SK-N-SH (cell line): ENCODE measurements around the gene ADIRF. TPM values are rescaled to one million over a fixed set of nuclear protein-coding genes. Genes with fewer than 3 reads are reported as not detected.

Experiments used
- CTCF ChIA-PET: fragments of 300-600, 350-600 bp; formaldehyde crosslinking; extraction: SDS; loops from one replicate; lab custom pipeline; 2021; lab: Yijun Ruan, JAX
- POLR2A ChIA-PET: fragments of 350-600 bp; sonication (Branson Sonifier 250); formaldehyde crosslinking; extraction: SDS; loops from one replicate; lab custom pipeline; 2020; ENCODE audit warnings: antibody characterized with exemption, inconsistent platforms; lab: Yijun Ruan, JAX
- DNase-seq: peaks from one replicate; pipeline ENCODE4 v3.0.0; 2012
- H2AFZ ChIP-seq: fragments of 200-600 bp; sonication (generic); 2 replicates; pipeline ENCODE4 v1.8.1; 2016; ENCODE audit warnings: antibody characterized with exemption, mild to moderate bottlenecking, low read depth
- H3F3A ChIP-seq: fragments of 200-600 bp; sonication (generic); replicated peaks from 2 replicates; pipeline ENCODE3; 2016; ENCODE audit warnings: antibody characterized with exemption, mild to moderate bottlenecking; ENCODE audit not compliant: insufficient read depth
- H3K27ac ChIP-seq, 2 experiments: fragments of 200-500 bp in 1 of 2; fragments of 200-600 bp in 1 of 2; sonication (Bioruptor generic) in 1 of 2; sonication (generic), shearing (Covaris generic) in 1 of 2; 2 replicates each; pipeline versions ENCODE4 v1.5.1 to v1.6.1; 2014 to 2016; ENCODE audit warnings: low read depth in 2 of 2, inconsistent platforms in 1 of 2, low read length in 1 of 2, mild to moderate bottlenecking in 1 of 2, mixed read lengths in 1 of 2
- H3K27me3 ChIP-seq: fragments of 200-600 bp; sonication (generic), shearing (Covaris generic); 2 replicates; pipeline ENCODE4 v1.6.1; 2016; ENCODE audit warnings: mixed run types; ENCODE audit not compliant: insufficient read depth
- H3K36me3 ChIP-seq, 2 experiments: fragments of 200-500 bp in 1 of 2; fragments of 200-600 bp in 1 of 2; sonication (Bioruptor generic) in 1 of 2; sonication (generic) in 1 of 2; replicated peaks in 1 of 2; 2 replicates each; pipeline versions ENCODE3 to v1.5.1; 2014 to 2016; ENCODE audit warnings: low read length in 1 of 2, mild to moderate bottlenecking in 1 of 2; ENCODE audit not compliant: insufficient read depth in 2 of 2, control insufficient read depth in 1 of 2
- H3K4me1 ChIP-seq, 2 experiments: fragments of 200-500 bp in 1 of 2; fragments of 200-600 bp in 1 of 2; sonication (Bioruptor generic) in 1 of 2; sonication (generic), shearing (Covaris generic) in 1 of 2; 2 replicates each; pipeline versions ENCODE4 v1.5.1 to v1.6.1; 2014 to 2016; ENCODE audit warnings: low read depth in 1 of 2, low read length in 1 of 2, mixed run types in 1 of 2; ENCODE audit not compliant: insufficient read depth in 2 of 2, control insufficient read depth in 1 of 2
- H3K4me2 ChIP-seq: fragments of 200-600 bp; sonication (generic), shearing (Covaris generic); 2 replicates; pipeline ENCODE4 v1.6.1; 2017; ENCODE audit warnings: mixed run types
- H3K4me3 ChIP-seq, 2 experiments: fragments of 200-500 bp in 1 of 2; fragments of 200-600 bp in 1 of 2; sonication (Bioruptor generic) in 1 of 2; sonication (generic), shearing (Covaris generic) in 1 of 2; 2 replicates each; pipeline versions ENCODE4 v1.5.1 to v1.8.1; 2014 to 2016; ENCODE audit warnings: low read depth in 2 of 2, inconsistent platforms in 1 of 2, low read length in 1 of 2, mild to moderate bottlenecking in 1 of 2, mixed read lengths in 1 of 2, moderate library complexity in 1 of 2
- H3K79me2 ChIP-seq: fragments of 200-600 bp; sonication (generic); 2 replicates; pipeline ENCODE4 v1.8.1; 2017; ENCODE audit warnings: mild to moderate bottlenecking; ENCODE audit not compliant: insufficient read depth
- H3K9ac ChIP-seq: fragments of 200-600 bp; sonication (generic); 2 replicates; pipeline ENCODE4 v1.6.1; 2017; ENCODE audit warnings: mixed run types
- H3K9me2 ChIP-seq: fragments of 200-600 bp; sonication (generic); 2 replicates; pipeline ENCODE4 v1.6.1; 2017; ENCODE audit warnings: mixed run types
- H3K9me3 ChIP-seq: fragments of 200-600 bp; sonication (generic); 2 replicates; pipeline ENCODE4 v1.6.1; 2017; ENCODE audit warnings: mixed run types, mild to moderate bottlenecking, moderate library complexity
- H4K20me1 ChIP-seq: fragments of 200-600 bp; sonication (generic); 2 replicates; pipeline ENCODE4 v1.6.1; 2017; ENCODE audit warnings: mild to moderate bottlenecking, mixed run types; ENCODE audit not compliant: insufficient read depth
- CHD2 ChIP-seq: fragments of 150-350 bp; IDR thresholded peaks from 2 replicates; pipeline ENCODE4 v1.6.1; 2018; ENCODE audit warnings: low read length; ENCODE audit not compliant: partially characterized antibody
- FOSL2 ChIP-seq: IDR thresholded peaks from 2 replicates; pipeline ENCODE4 v1.4.0; 2012; ENCODE audit warnings: low read depth, mild to moderate bottlenecking, moderate library complexity, borderline replicate concordance
- FOXM1 ChIP-seq: IDR thresholded peaks from 2 replicates; pipeline ENCODE4 v1.4.0; 2012; ENCODE audit warnings: low read depth, mild to moderate bottlenecking
- MXI1 ChIP-seq: IDR thresholded peaks from 2 replicates; pipeline ENCODE4 v1.6.1; 2012; ENCODE audit warnings: mild to moderate bottlenecking, low read depth, low read length, improper control_type of control experiment
- NRF1 ChIP-seq: IDR thresholded peaks from 2 replicates; pipeline ENCODE4 v1.6.1; 2012; ENCODE audit warnings: low read depth, mild to moderate bottlenecking, low read length
- TAF1 ChIP-seq: IDR thresholded peaks from 2 replicates; pipeline ENCODE4 v1.6.1; 2012; ENCODE audit warnings: low read depth, mild to moderate bottlenecking, low read length, moderate library complexity, borderline replicate concordance
- TEAD4 ChIP-seq: IDR thresholded peaks from 2 replicates; pipeline ENCODE4 v1.4.0; 2012; ENCODE audit warnings: mild to moderate bottlenecking, borderline replicate concordance; ENCODE audit not compliant: insufficient read depth
- WGBS: methylation state at CpG from one replicate; pipeline ENCODE4 v1.1.6; 2017; ENCODE audit warnings: low lambda C conversion rate; 5-methylcytosine and 5-hydroxymethylcytosine counted together
- polyA plus RNA-seq, 3 experiments: library from polyadenylated mRNA; depleted of rRNA; stranded (reverse); fragments of >200 nt; gene quantifications; 2 replicates each; pipeline ENCODE4 v1.2.3, GENCODE V29; 2012
- TF ChIP-seq, protein P1 (sequence below): fragments of 150-350 bp; IDR thresholded peaks from 2 replicates; pipeline ENCODE4 v1.6.1; 2016; ENCODE audit warnings: mild to moderate bottlenecking, low read depth, low read length

Gene ADIRF
- polyA plus RNA-seq, 1 of the 3 experiments (the other 2 are of a cell fraction): not detected

DNA sequence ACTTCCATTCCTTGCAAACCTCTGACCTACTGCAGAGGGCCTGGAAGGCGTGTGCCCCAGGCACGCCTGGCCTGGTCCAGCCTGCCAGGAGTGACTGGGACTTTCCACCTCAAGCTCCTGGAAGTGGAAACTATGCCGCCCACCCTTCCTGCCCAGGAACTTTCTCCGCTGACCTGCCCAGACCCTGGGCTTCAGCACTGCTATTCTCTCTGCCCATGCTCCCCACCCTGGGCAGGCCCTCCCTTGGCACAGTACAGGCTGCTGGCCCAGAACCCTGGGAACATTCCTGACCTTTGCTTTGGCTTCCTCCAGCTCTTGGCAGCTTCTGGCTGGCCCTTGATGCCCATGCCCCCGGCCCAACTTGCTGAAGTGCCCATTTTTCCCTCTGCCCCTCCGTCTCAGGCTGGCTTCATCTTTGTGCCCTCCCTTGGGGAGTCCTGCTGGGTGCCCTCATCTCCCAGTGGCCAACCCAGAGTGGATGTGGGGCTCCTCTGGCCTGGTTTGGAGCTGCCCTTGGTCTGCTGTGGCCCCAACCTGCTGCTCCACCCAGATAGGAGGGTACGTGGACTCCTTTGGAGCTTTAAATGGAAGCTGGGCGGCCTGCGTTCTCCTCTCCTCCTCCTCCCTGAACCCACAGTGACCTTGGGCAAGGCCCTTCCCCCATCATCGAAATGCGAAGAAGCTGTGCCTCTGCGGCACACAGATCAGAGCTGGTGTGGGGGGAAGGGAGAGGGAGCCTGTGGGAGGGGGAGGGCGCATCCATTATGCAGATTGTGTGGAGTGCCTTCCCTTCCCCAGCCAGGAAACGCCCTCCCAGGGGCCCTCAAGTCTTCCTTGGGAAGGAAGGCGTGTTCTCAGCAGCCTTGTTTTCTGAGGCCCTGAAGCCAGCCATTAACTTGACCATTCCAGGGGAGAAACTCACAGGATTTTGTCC, 14.3 kb upstream of the ADIRF start:
- no peaks in the 10 kb centered on the region for H3K36me3 ChIP-seq
- no peak overlapping the region for H3K27ac ChIP-seq
- no peaks in the 10 kb centered on the region for H3K9me3 ChIP-seq
- ChIA-PET POLR2A (no interaction called here), CTCF (interaction anchor here (1.2 to 2.6 kb wide), 4 partner anchors 8 to 15 kb away, joined by 3 to 9 read pairs (median 4); no protein-coding TSS in a partner anchor)
- H2AFZ ChIP-seq: no peak overlapping the region
- H3K9me2 ChIP-seq: no peaks in the 10 kb centered on the region
- no peak overlapping the region for H3K4me2 ChIP-seq
- whole genome bisulfite sequencing: 82% methylated on average over 9 of the region's 15 CpGs
- no peaks in the 10 kb centered on the region for H4K20me1 ChIP-seq
- no peak for DNase-seq
- H3K4me1 ChIP-seq: peaks cover 3 to 6% of the 10 kb centered on the region in 2 experiments; a peak in 2 of 4 replicates
- H3K4me3 ChIP-seq: no peak overlapping the region
- H3K27me3 ChIP-seq: no peaks in the 10 kb centered on the region
- no peaks in the 10 kb centered on the region for H3K79me2 ChIP-seq
- H3F3A ChIP-seq: no peaks in the 10 kb centered on the region
- no peak overlapping the region for H3K9ac ChIP-seq
- TF ChIP-seq TAF1: no peak
- TF ChIP-seq FOSL2: no peak
- TF ChIP-seq TEAD4: no peak
- TF ChIP-seq NRF1: no peak
- TF ChIP-seq, all 33 proteins: peak for 0

DNA sequence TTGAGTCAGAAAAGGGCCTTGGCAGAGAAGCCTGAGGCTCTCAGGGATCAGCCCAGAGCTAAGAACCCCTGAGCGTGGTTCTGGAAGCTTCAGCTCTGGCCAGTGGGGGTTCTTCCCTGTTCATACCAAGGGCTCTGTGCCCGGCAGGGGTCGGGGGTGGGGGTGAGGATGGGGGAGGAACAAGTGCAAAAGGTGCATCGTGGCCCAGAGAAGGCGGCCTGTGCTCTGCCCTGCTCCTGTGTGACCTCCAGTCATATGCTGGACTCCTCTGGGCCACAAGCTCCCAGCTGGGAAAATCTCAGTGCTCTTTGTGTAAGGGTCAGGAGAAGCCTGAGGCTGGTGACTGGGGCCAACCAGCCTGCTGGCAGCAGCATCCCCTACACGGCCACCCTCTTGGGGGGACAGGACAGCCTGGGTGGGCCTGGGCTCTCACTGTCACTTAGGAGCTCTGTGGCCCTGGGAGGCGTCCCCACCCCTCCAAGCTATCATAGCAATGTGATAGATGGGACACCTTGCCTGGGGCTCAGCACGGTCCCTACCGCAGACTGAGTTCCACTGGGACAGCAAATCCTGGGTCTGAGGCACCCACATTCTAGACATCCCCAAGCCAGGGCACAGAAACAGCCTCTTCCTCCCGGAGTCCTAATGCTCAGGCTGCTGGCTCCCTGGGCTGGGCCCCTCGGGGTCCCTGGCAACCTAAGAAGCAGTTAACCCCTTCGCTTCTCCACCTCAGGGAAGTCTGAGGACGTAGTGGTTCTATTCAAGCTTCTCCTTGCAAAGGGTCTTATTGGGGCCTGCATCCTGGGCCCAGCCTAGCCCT, 13.4 kb upstream of the ADIRF start:
- Histone ChIP-seq H2AFZ (no peak overlapping the region), H3K4me3 (no peak overlapping the region), H3K9ac (no peak overlapping the region), H3K27me3 (no peaks in the 10 kb centered on the region), H3K4me1 (peaks cover 6 to 11% of the 10 kb centered on the region in 2 experiments; a peak in 2 of 4 replicates), H3K4me2 (no peak overlapping the region), H3K36me3 (no peaks in the 10 kb centered on the region), H3F3A (no peaks in the 10 kb centered on the region), H3K79me2 (no peaks in the 10 kb centered on the region), H3K27ac (no peak overlapping the region), H3K9me2 (no peaks in the 10 kb centered on the region), H3K9me3 (no peaks in the 10 kb centered on the region), H4K20me1 (no peaks in the 10 kb centered on the region)
- ChIA-PET POLR2A (no interaction called here), CTCF (interaction anchor here (0.6 to 2.6 kb wide), 4 partner anchors 9 to 266 kb away, joined by 3 to 9 read pairs (median 4); no protein-coding TSS in a partner anchor)
- 85% methylated on average over 7 of the region's 13 CpGs for WGBS
- no peak for DNase-seq
- no peak for TF ChIP-seq MXI1
- TF ChIP-seq CHD2: no peak
- TF ChIP-seq, protein P1, sequence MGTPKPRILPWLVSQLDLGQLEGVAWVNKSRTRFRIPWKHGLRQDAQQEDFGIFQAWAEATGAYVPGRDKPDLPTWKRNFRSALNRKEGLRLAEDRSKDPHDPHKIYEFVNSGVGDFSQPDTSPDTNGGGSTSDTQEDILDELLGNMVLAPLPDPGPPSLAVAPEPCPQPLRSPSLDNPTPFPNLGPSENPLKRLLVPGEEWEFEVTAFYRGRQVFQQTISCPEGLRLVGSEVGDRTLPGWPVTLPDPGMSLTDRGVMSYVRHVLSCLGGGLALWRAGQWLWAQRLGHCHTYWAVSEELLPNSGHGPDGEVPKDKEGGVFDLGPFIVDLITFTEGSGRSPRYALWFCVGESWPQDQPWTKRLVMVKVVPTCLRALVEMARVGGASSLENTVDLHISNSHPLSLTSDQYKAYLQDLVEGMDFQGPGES: no peak
- no peak for TF ChIP-seq FOXM1
